AG04449 (cell line): ENCODE results near the gene LRRC8E.

ENCODE experiments used
- CTCF ChIA-PET: fragments of 350-600 bp; formaldehyde crosslinking; extraction: SDS; loops from one replicate; lab custom pipeline; 2021; ENCODE audit warnings: antibody characterized with exemption; lab: Yijun Ruan, JAX
- POLR2A ChIA-PET: fragments of 400-600, 350-600 bp; formaldehyde crosslinking; extraction: SDS; loops from one replicate; lab custom pipeline; 2020; ENCODE audit warnings: antibody characterized with exemption, inconsistent platforms; lab: Yijun Ruan, JAX
- DNase-seq: peaks from one replicate; pipeline ENCODE4 v3.0.0-alpha.2; 2010; ENCODE audit warnings: low read depth, low spot score
- H3K4me3 ChIP-seq: 2 replicates; pipeline ENCODE4 v1.5.1; 2011; ENCODE audit warnings: low read depth, mild to moderate bottlenecking, control low read depth, low read length
- TF ChIP-seq, protein P1 (sequence below): IDR thresholded peaks from one replicate; pipeline ENCODE4 v1.5.1; 2011; ENCODE audit warnings: mild to moderate bottlenecking, moderate library complexity, low read length, control low read depth, inconsistent platforms; ENCODE audit not compliant: insufficient read depth; ENCODE audit errors: missing control alignments

The LRRC8E gene

GRCh38 chr19:7898967-7899366 is 10.7 kb downstream of the LRRC8E start:
- ChIA-PET POLR2A (no interaction called here), CTCF (interaction anchor here (1.0 to 2.0 kb wide), 3 partner anchors 22 to 46 kb away, joined by 3 to 7 read pairs (median 3); no protein-coding TSS in a partner anchor)
- H3K4me3 ChIP-seq, result no peak overlapping the region
- TF ChIP-seq, protein P1, sequence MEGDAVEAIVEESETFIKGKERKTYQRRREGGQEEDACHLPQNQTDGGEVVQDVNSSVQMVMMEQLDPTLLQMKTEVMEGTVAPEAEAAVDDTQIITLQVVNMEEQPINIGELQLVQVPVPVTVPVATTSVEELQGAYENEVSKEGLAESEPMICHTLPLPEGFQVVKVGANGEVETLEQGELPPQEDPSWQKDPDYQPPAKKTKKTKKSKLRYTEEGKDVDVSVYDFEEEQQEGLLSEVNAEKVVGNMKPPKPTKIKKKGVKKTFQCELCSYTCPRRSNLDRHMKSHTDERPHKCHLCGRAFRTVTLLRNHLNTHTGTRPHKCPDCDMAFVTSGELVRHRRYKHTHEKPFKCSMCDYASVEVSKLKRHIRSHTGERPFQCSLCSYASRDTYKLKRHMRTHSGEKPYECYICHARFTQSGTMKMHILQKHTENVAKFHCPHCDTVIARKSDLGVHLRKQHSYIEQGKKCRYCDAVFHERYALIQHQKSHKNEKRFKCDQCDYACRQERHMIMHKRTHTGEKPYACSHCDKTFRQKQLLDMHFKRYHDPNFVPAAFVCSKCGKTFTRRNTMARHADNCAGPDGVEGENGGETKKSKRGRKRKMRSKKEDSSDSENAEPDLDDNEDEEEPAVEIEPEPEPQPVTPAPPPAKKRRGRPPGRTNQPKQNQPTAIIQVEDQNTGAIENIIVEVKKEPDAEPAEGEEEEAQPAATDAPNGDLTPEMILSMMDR, result no peak
- DNase-seq, result no peak

DNA sequence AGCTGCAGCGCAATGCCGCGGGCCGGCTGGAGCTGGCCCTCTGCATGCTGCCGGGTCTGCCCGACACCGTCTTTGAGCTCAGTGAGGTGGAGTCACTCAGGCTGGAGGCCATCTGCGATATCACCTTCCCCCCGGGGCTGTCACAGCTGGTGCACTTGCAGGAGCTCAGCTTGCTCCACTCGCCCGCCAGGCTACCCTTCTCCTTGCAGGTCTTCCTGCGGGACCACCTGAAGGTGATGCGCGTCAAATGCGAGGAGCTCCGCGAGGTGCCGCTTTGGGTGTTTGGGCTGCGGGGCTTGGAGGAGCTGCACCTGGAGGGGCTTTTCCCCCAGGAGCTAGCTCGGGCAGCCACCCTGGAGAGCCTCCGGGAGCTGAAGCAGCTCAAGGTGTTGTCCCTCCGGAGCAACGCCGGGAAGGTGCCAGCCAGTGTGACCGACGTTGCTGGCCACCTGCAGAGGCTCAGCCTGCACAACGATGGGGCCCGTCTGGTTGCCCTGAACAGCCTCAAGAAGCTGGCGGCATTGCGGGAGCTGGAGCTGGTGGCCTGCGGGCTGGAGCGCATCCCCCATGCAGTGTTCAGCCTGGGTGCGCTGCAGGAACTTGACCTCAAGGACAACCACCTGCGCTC is 11.6 kb downstream of the LRRC8E start:
- ChIA-PET POLR2A (interaction anchor here (1.4 to 2.2 kb wide), 2 partner anchors 9 to 10 kb away, joined by 3 to 7 read pairs; no protein-coding TSS in a partner anchor), CTCF (interaction anchor here (1.2 to 2.0 kb wide), 5 partner anchors 18 to 49 kb away, joined by 3 to 8 read pairs (median 5); no protein-coding TSS in a partner anchor)
- TF ChIP-seq, protein P1, result no peak
- H3K4me3 ChIP-seq, result no peak overlapping the region
- no peak for DNase-seq

DNA sequence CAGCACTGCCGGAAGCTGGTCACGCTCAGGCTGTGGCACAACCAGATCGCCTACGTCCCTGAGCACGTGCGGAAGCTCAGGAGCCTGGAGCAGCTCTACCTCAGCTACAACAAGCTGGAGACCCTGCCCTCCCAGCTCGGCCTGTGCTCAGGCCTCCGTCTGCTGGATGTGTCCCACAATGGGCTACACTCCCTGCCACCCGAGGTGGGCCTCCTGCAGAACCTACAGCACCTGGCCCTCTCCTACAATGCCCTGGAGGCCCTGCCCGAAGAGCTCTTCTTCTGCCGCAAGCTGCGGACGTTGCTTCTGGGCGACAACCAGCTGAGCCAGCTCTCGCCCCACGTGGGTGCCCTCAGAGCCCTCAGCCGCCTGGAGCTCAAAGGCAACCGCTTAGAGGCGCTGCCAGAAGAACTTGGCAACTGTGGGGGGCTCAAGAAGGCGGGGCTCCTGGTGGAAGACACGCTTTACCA is 12.1 kb downstream of the LRRC8E start:
- TF ChIP-seq, protein P1, result no peak
- no peak for DNase-seq
- ChIA-PET CTCF (interaction anchor here (1.1 to 2.0 kb wide), 7 partner anchors 18 to 49 kb away, joined by 3 to 8 read pairs (median 4); no protein-coding TSS in a partner anchor), POLR2A (interaction anchor here (1.4 to 2.2 kb wide), 2 partner anchors 8 to 10 kb away, joined by 3 to 7 read pairs; no protein-coding TSS in a partner anchor)
- H3K4me3 ChIP-seq, result no peak overlapping the region

- no peak overlapping the region for H3K4me3 ChIP-seq
- ChIA-PET CTCF (interaction anchor here (0.7 to 2.0 kb wide), 10 partner anchors 13 to 50 kb away, joined by 3 to 8 read pairs (median 4); partner anchors contain the start of gene LRRC8E), POLR2A (interaction anchor here (1.4 to 2.2 kb wide), 2 partner anchors 8 to 11 kb away, joined by 3 to 7 read pairs; no protein-coding TSS in a partner anchor)
- no peak for DNase-seq
- TF ChIP-seq, protein P1, result no peak
Observed at GRCh38 chr19:7900931-7901330, 12.6 kb downstream of the LRRC8E start.

- CTCF ChIA-PET, result interaction anchor here (0.6 to 2.0 kb wide), 11 partner anchors 10 to 519 kb away, joined by 3 to 8 read pairs (median 4); partner anchors contain the start of gene LRRC8E
- TF ChIP-seq, protein P1, result no peak
- no peak overlapping the region for H3K4me3 ChIP-seq
- POLR2A ChIA-PET, result interaction anchor here (2.2 kb wide), 1 partner anchor 11 kb away, joined by 7 read pairs; no protein-coding TSS in a partner anchor
- DNase-seq, result no peak
Observed at GRCh38 chr19:7901337-7901736, 13.0 kb downstream of the LRRC8E start.
